GM18909 (cell line): ENCODE measurements around the gene INPP5J.

ENCODE experiments used
- ATAC-seq: cut with Tn5 transposase; IDR thresholded peaks from one replicate; pipeline ENCODE4 v1.9.1; 2021; ENCODE audit warnings: mild to moderate bottlenecking; ENCODE audit not compliant: unreplicated experiment, poor library complexity

Gene INPP5J

GRCh38 chr22:31179345-31179744 lies 56.6 kb downstream of the INPP5J start:
- no peak for ATAC-seq

DNA sequence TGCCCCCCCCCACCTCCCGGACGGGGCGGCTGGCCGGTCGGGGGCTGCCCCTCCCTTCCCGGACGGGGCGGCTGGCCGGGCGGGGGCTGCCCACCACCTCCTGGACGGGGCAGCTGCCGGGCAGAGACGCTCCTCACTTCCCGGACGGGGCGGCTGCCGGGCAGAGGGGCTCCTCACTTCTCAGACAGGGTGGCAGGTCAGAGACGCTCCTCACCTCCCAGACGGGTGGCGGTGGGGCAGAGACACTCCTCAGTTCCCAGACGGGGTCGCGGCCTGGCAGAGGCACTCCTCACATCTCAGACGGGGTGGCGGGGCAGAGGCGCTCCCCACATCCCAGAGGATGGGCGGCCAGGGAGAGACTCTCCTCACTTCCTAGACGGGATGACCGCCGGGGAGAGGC lies 61.2 kb downstream of the INPP5J start:
- ATAC-seq: no peak
